H1 (cell line): ENCODE data around the gene ZNF608.

ENCODE experiments used
- ASH2L ChIP-seq: fragments of 200-600, 300-600 bp; sonication (generic); IDR thresholded peaks from one replicate; pipeline ENCODE4 v1.7.1; 2017; ENCODE audit warnings: low read length
- CEBPB ChIP-seq: IDR thresholded peaks from 2 replicates; pipeline ENCODE4 v1.6.1; 2012; ENCODE audit warnings: low read depth, low read length
- CHD1 ChIP-seq: IDR thresholded peaks from 2 replicates; pipeline ENCODE4 v1.6.1; 2012; ENCODE audit warnings: low read depth, low read length, improper control_type of control experiment
- CTCF ChIP-seq, 3 experiments: IDR thresholded peaks; 1 replicate in 2 of 3; 2 replicates in 1 of 3; pipeline versions ENCODE4 v1.5.1 to v1.6.1; 2011; ENCODE audit warnings: low read length in 3 of 3, mild to moderate bottlenecking in 3 of 3, inconsistent platforms in 2 of 3, low read depth in 1 of 3, moderate library complexity in 1 of 3; ENCODE audit not compliant: insufficient read depth in 1 of 3; ENCODE audit errors: control extremely low read depth in 1 of 3
- E2F6 ChIP-seq: IDR thresholded peaks from 2 replicates; pipeline ENCODE4 v1.6.1; 2012; ENCODE audit warnings: inconsistent platforms
- MAX ChIP-seq: IDR thresholded peaks from 2 replicates; pipeline ENCODE4 v1.6.1; 2012; ENCODE audit warnings: inconsistent platforms
- POLR2A ChIP-seq, 2 experiments: IDR thresholded peaks; 1 replicate in 1 of 2; 2 replicates in 1 of 2; pipeline ENCODE4 v1.6.1; 2011; ENCODE audit warnings: low read depth in 2 of 2, low read length in 2 of 2, mild to moderate bottlenecking in 2 of 2; ENCODE audit errors: control extremely low read depth in 1 of 2
- POLR2AphosphoS5 ChIP-seq: IDR thresholded peaks from 2 replicates; pipeline ENCODE4 v1.6.1; 2011; ENCODE audit warnings: low read depth, low read length
- SP2 ChIP-seq: IDR thresholded peaks from 2 replicates; pipeline ENCODE4 v1.6.1; 2012; ENCODE audit warnings: mild to moderate bottlenecking, low read length, inconsistent platforms
- SRF ChIP-seq: IDR thresholded peaks from 2 replicates; pipeline ENCODE4 v1.6.1; 2011; ENCODE audit warnings: mild to moderate bottlenecking, low read depth, low read length, moderate library complexity
- YY1 ChIP-seq: IDR thresholded peaks from 2 replicates; pipeline ENCODE4 v1.6.1; 2011; ENCODE audit warnings: low read depth, mild to moderate bottlenecking, low read length

GRCh38 chr5:124703995-124704394 lies 42.4 kb downstream of the ZNF608 start:
- no peak for TF ChIP-seq CTCF (IDR thresholded peaks at IDR 0.05; ENCODE audit: control extremely low read depth in 1 of 3, insufficient read depth in 1 of 3, low read depth in 1 of 3, low read length in 3 of 3)
- TF ChIP-seq CEBPB, result no peak
- no peak for TF ChIP-seq SRF
- TF ChIP-seq POLR2A (IDR thresholded peaks at IDR 0.05; ENCODE audit: control extremely low read depth in 1 of 2, low read depth in 2 of 2, low read length in 2 of 2), result no peak
- no peak for TF ChIP-seq CHD1
- no peak for TF ChIP-seq E2F6
- TF ChIP-seq ASH2L, result no peak
- no peak for TF ChIP-seq POLR2AphosphoS5
- no peak for TF ChIP-seq MAX
- no peak for TF ChIP-seq SP2
- no peak for TF ChIP-seq YY1
